Measurements from ENCODE around the gene KLK1.

- TF ChIP-seq CTCF (IDR thresholded peaks at IDR 0.05 in 2 of 3, conservative IDR thresholded peaks at IDR 0.05 in 1 of 3; ENCODE audit: control insufficient read depth in 2 of 3, extremely low read depth in 1 of 3, insufficient read depth in 1 of 3, low read depth in 3 of 3, low read length in 3 of 3): no peak
- TF ChIP-seq RFX5 (IDR thresholded peaks at IDR 0.05; ENCODE audit: low read depth, low read length): no peak
- no peak for TF ChIP-seq EZH2 (IDR thresholded peaks at IDR 0.05; ENCODE audit: borderline replicate concordance, control insufficient read depth, low read depth, low read length)
- TF ChIP-seq FOXM1 (IDR thresholded peaks at IDR 0.05; ENCODE audit: low read depth, low read length): no peak
- no peak for TF ChIP-seq PBX3 (IDR thresholded peaks at IDR 0.05; ENCODE audit: insufficient replicate concordance, low read depth, low read length)
- no peak for TF ChIP-seq SMC3 (IDR thresholded peaks at IDR 0.05; ENCODE audit: borderline replicate concordance, low read length)
- no peak for TF ChIP-seq POLR2A (IDR thresholded peaks at IDR 0.05; ENCODE audit: low read depth, low read length)
- TF ChIP-seq RAD21 (IDR thresholded peaks at IDR 0.05; ENCODE audit: insufficient read depth, low read depth, low read length): no peak
- no peak for TF ChIP-seq ZNF274 (IDR thresholded peaks at IDR 0.05; ENCODE audit: insufficient read depth, insufficient read length)
Observed at GRCh38 chr19:50772476-50772875, 51.1 kb downstream of the KLK1 start.
